Measurements from ENCODE around the gene PTP4A1.

The PTP4A1 gene

GRCh38 chr6:63558278-63558677 is 14.0 kb upstream of the PTP4A1 start:
- DNase-seq: no peak

GRCh38 chr6:63560801-63561287 is 11.4 kb upstream of the PTP4A1 start:
- DNase-seq: no peak

GRCh38 chr6:63561288-63561687 is 11.0 kb upstream of the PTP4A1 start:
- no peak for DNase-seq

GRCh38 chr6:63563235-63563634 is 9.0 kb upstream of the PTP4A1 start:
- DNase-seq: no peak

- DNase-seq: no peak
These were observed 7.1 kb upstream of the PTP4A1 start for GRCh38 chr6:63565058-63565726.

- no peak for DNase-seq
These were observed 6.3 kb upstream of the PTP4A1 start for GRCh38 chr6:63565727-63566596.

- no peak for DNase-seq
These were observed 4.3 kb upstream of the PTP4A1 start for GRCh38 chr6:63567966-63568365.

- no peak for DNase-seq
These were observed 778 bp upstream of the PTP4A1 start for GRCh38 chr6:63571361-63572043.

- DNase-seq: no peak
These were observed 431 bp downstream of the PTP4A1 start for GRCh38 chr6:63572747-63573075.

GRCh38 chr6:63573076-63573898 is 1.0 kb downstream of the PTP4A1 start:
- peak; percentile 71 for DNase-seq

GRCh38 chr6:63573899-63574553 is 1.7 kb downstream of the PTP4A1 start:
- peak; percentile 56 for DNase-seq

GRCh38 chr6:63574554-63574900 is 2.2 kb downstream of the PTP4A1 start:
- DNase-seq: no peak

GRCh38 chr6:63576147-63576772 is 4.0 kb downstream of the PTP4A1 start:
- DNase-seq: no peak

GRCh38 chr6:63576985-63577712 is 4.9 kb downstream of the PTP4A1 start:
- DNase-seq: no peak

- no peak for DNase-seq
These were observed 6.5 kb downstream of the PTP4A1 start for GRCh38 chr6:63578757-63579156.

GRCh38 chr6:63579937-63580703 is 7.8 kb downstream of the PTP4A1 start:
- no peak for DNase-seq

- no peak for DNase-seq
These were observed 8.4 kb downstream of the PTP4A1 start for GRCh38 chr6:63580704-63580961.

- no peak for DNase-seq
These were observed 9.2 kb downstream of the PTP4A1 start for GRCh38 chr6:63581355-63582013.

- no peak for DNase-seq
These were observed 10.4 kb downstream of the PTP4A1 start for GRCh38 chr6:63582579-63583231.

- DNase-seq: no peak
These were observed 11.8 kb downstream of the PTP4A1 start for GRCh38 chr6:63584125-63584514.
